T-helper 1 cell treated with Interleukin-12 subunit alpha and Interleukin-12 subunit beta and Interleukin-4 antibody, amounts not matched to agents 30 μg/mL and 1 μg/mL, for 36 hours (primary cell): ENCODE results near the gene PFN1.

Experiments
- H3K27ac Mint-ChIP-seq: one replicate; pipeline ENCODE4 v1.8.0; 2021; ENCODE audit warnings: mild to moderate bottlenecking, mixed read lengths
- H3K27me3 Mint-ChIP-seq: one replicate; pipeline ENCODE4 v1.8.0; 2021; ENCODE audit warnings: low read depth, mixed read lengths
- H3K36me3 Mint-ChIP-seq: one replicate; pipeline ENCODE4 v1.8.0; 2021; ENCODE audit warnings: low read depth, mixed read lengths
- H3K4me1 Mint-ChIP-seq: one replicate; pipeline ENCODE4 v1.8.0; 2021; ENCODE audit warnings: low read depth, mixed read lengths
- H3K4me3 Mint-ChIP-seq: one replicate; pipeline ENCODE4 v1.8.0; 2021; ENCODE audit warnings: mild to moderate bottlenecking, moderate library complexity, mixed read lengths
- H3K9me3 Mint-ChIP-seq: one replicate; pipeline ENCODE4 v1.8.0; 2021; ENCODE audit warnings: mixed read lengths

PFN1 gene

DNA sequence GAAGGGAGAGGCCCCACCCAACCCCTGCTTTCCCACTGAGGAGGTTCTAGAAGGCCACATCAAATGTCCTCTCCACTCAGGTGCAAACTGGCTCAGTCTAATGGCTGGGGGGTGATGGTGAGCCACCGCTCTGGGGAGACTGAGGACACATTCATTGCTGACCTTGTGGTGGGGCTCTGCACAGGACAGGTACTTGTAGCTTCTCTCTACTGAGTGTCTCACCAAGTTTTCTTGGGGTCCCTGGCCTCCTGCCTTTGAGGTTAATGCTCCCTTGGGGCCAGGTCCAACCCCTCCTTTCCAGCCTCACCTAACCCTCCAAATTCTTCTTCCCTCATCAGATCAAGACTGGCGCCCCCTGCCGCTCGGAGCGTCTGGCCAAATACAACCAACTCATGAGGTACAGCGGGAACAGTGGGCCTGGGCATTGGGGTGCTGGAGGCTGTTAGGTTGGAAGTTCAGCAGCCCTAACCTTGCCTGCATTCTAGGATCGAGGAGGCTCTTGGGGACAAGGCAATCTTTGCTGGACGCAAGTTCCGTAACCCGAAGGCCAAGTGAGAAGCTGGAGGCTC is 8.2 kb upstream of the PFN1 start:
- H3K4me3 Mint-ChIP-seq = no peak overlapping the region
- H3K27me3 Mint-ChIP-seq = no peaks in the 10 kb centered on the region
- peaks cover 7% of the 10 kb centered on the region for H3K4me1 Mint-ChIP-seq
- no peak overlapping the region for H3K27ac Mint-ChIP-seq
- H3K9me3 Mint-ChIP-seq = no peaks in the 10 kb centered on the region
- H3K36me3 Mint-ChIP-seq = peaks cover 11% of the 10 kb centered on the region

DNA sequence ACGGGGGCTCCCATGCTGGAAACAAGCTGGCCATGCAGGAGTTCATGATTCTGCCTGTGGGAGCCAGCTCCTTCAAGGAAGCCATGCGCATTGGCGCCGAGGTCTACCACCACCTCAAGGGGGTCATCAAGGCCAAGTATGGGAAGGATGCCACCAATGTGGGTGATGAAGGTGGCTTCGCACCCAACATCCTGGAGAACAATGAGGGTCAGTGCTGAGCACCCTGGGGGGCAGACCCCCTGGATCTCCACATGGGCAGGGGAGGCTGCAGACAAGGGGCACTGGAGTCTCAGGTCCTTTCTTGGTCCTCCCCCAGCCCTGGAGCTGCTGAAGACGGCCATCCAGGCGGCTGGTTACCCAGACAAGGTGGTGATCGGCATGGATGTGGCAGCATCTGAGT is 6.8 kb upstream of the PFN1 start:
- H3K27ac Mint-ChIP-seq = no peak overlapping the region
- H3K9me3 Mint-ChIP-seq = no peaks in the 10 kb centered on the region
- no peaks in the 10 kb centered on the region for H3K27me3 Mint-ChIP-seq
- H3K4me3 Mint-ChIP-seq = no peak overlapping the region
- H3K36me3 Mint-ChIP-seq = peaks cover 6% of the 10 kb centered on the region
- peaks cover 15% of the 10 kb centered on the region for H3K4me1 Mint-ChIP-seq

DNA sequence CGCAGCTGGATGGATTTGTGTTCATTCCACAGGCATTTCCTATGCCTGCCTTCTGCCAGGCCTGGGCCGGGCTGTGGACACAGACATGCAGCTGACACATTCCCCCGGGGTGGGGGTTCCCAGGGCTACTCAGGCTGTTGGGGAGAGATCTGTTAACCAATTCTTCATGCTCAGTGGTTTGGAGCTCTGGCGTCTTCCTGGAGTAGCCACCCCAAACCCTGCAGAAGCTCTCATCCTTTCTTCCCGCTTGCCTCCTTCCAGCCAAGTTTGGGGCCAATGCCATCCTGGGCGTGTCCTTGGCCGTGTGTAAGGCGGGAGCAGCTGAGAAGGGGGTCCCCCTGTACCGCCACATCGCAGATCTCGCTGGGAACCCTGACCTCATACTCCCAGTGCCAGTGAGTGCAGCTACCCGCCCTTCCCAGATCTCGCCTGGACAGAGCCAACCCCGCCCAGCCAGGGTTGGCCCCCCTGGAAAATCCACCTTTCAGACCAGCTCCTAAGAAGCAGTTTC is 5.2 kb upstream of the PFN1 start:
- no peak overlapping the region for H3K4me3 Mint-ChIP-seq
- no peaks in the 10 kb centered on the region for H3K9me3 Mint-ChIP-seq
- no peak overlapping the region for H3K27ac Mint-ChIP-seq
- H3K36me3 Mint-ChIP-seq = peaks cover 4% of the 10 kb centered on the region
- peaks cover 13% of the 10 kb centered on the region for H3K4me1 Mint-ChIP-seq
- no peaks in the 10 kb centered on the region for H3K27me3 Mint-ChIP-seq

DNA sequence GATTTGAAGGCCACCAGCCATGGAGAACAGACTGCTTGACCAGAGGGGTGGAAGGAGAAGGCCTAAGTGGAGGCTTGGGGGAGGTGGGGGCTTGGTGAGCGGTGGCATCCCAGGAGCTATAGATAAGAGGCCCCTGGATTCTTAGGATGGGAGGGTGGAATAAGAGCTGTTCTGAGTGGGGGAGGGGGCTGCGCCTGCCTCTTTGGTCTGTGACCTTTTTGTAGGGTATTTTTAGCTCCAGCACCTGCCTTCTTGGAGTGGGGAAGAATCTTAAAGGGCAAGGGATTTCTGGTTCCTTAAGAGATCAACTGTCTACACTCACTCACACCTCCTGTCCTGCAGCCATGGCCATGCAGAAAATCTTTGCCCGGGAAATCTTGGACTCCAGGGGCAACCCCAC is 3.2 kb upstream of the PFN1 start:
- Mint-ChIP-seq H3K4me3 (peak overlapping the region; percentile 86), H3K27me3 (no peaks in the 10 kb centered on the region), H3K36me3 (peaks cover 13% of the 10 kb centered on the region), H3K27ac (peak overlapping the region; percentile 35), H3K9me3 (no peaks in the 10 kb centered on the region), H3K4me1 (peaks cover 9% of the 10 kb centered on the region)

DNA sequence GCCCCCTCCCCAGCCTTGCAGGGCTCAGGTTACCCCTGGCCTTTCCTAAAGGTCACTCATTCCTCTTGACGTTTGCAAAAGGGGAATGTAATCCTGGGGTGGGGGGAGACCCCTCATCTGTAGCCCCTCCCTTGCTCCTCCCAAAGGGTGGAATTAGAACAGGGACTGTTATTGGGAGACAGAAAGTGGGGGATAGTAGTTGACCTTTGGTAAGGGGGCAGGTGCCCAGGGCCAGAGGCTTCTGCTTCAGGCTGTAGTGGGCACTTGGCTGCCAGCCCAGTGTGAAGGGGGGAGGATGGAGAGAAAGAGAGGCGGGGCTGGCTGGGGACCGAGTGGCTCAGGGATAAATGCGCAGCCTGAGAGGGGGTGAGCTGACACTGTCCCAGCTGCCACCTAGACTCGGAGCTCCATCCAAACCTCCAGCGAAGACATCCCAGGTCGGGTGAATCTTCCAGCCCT is 2.4 kb upstream of the PFN1 start, which contains the start of gene ENO3:
ENO3 (plus strand) TSS at position 374 of the 459 bp plus-strand sequence. CDS start 711 bp downstream, outside the sequence.
- Mint-ChIP-seq H3K4me3 (peak within 1 kb of the TSS; percentile 86), H3K36me3 (peaks cover 20% of the 10 kb centered on the region), H3K9me3 (no peaks in the 10 kb centered on the region), H3K4me1 (peaks cover 9% of the 10 kb centered on the region), H3K27me3 (no peaks in the 10 kb centered on the region), H3K27ac (peak within 1 kb of the TSS; percentile 85)

DNA sequence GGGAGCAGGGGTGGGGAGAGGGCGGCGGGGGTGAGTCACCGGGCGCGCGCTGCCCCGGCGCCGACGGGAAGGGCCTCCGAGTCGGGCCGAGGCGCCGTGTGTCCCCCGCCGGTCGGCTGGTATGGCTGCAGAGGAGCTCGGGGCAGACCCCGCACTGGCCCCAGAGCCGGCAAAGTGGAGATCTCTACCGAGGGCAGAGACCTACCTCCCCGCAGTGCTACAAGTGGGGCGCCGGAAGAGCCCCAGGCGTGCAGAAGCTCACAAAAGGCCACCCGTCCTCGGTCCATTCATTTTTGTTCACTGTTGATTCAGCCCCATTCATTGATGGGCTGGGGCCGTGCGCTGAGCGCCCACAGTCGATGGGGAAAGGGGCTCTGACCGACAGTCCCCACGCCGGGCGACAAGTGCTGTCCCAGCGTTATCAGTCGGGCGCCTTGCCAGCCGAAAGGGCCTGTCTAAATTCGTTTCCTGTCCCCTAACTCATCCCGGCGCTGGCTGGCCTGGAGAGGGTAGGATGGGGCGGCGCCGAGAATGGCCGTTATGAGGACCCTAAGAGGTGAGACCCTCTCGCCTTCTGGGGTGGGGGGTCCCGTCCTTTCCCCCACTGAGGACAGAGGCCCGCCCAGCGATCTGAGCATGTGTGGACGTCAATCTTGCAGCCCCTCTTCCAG is 1.9 kb upstream of the PFN1 start:
- Mint-ChIP-seq H3K27me3 (no peaks in the 10 kb centered on the region), H3K27ac (peak overlapping the region; percentile 85), H3K36me3 (peaks cover 26% of the 10 kb centered on the region), H3K4me3 (peak overlapping the region; percentile 86), H3K4me1 (peaks cover 15% of the 10 kb centered on the region), H3K9me3 (no peaks in the 10 kb centered on the region)

DNA sequence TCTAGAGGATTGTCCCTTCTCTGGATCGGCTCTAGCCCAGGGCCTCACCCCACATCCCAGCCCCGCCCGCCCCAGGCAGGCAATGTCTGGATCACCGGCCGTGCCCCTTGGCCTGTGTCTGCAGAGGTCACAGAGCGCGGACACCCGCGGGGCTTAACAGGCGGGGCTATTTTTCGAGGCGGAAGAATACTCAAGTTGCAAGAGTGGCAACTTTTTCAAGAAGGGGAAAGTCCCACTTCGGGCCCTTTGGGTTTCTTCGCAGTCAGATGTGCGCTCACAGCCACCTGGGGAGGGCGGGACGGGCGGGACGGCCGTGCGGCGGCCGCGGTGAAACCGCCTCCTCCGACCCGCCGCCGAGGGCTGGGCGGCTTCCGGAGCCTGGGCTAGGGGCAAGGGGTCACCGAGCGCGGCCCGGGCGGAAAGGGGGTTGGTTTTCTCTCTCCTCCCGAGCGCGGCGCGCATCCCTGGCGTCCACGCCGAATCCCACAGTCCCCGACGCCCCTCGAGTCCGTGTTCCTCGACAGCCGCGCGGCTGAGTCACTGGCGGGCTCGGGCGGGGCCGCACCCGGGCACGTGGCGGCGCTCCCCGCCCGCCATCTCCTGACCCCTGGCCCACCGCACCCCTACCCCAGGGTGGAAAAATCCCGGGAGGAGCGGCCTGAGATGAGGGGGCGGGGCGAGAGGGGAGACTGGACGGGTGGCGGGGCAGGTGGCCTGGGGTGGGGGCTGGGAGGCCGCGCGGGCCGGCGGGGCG is 1.2 kb upstream of the PFN1 start:
- Mint-ChIP-seq H3K27me3 (no peaks in the 10 kb centered on the region), H3K9me3 (no peaks in the 10 kb centered on the region), H3K27ac (peak overlapping the region; percentile 83), H3K36me3 (peaks cover 33% of the 10 kb centered on the region), H3K4me3 (peak overlapping the region; percentile 79), H3K4me1 (peaks cover 22% of the 10 kb centered on the region)

DNA sequence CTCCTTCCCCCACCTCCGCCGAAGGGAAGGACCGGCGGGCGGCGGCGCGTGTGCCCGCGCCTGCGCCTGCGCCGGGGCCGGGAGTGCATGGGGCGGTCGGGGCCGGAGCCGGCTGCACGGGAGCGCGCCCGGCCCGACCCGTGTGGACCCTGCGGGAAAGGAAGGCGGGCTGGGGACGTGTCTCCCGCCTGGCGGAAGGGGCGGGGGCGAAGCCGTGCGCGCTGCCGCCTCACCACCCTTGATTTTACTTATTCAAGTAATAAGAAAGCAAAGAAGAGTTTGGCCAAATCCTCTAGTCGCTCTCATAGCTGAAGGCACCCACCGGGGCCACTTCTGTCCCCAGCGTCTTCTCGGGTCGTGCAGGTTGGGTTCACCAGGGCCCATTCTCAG is 596 bp upstream of the PFN1 start:
- H3K4me1 Mint-ChIP-seq = peaks cover 27% of the 10 kb centered on the region
- no peaks in the 10 kb centered on the region for H3K27me3 Mint-ChIP-seq
- H3K36me3 Mint-ChIP-seq = peaks cover 37% of the 10 kb centered on the region
- peak overlapping the region; percentile 99 for H3K4me3 Mint-ChIP-seq
- peak overlapping the region; percentile 99 for H3K27ac Mint-ChIP-seq
- H3K9me3 Mint-ChIP-seq = no peaks in the 10 kb centered on the region

DNA sequence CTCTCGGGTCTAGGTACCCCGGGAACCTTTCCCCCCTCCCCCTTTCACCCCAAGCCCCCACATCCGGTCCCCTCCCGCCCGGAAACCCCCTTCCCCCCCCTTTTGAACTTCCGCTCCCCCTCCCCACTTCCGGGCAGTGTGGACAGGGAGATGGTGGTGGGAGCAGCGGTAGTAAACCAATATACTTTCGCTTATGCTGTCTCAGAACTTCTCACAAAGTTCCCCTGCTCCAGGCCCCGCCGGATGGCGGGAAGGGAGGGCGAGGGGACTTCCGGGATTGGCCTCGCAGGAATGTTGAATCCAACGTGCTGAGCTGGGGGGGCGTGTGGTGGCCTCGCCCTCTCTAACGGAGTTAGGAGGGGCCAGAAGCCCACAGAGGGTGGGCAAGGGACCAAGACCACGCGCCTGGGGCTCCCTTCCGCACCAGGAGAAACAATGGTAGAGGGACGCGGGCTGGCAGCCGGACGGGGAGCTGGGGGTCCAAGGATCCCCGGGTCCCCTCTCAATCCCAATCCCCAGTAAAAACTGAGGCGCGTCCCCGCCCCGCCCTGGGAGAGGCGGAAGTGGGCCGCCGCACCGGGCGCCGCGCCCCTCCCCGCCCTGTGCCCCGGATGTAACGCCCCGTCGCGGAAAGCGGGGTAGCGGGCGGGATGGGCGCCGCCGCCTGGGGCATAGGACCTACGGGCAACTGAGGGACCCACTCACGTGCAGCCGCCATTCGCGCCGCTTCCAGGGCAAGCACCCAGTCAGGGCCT is 742 bp downstream of the PFN1 start:
- H3K27me3 Mint-ChIP-seq = no peaks in the 10 kb centered on the region
- H3K27ac Mint-ChIP-seq = peak overlapping the region; percentile 85
- peaks cover 46% of the 10 kb centered on the region for H3K36me3 Mint-ChIP-seq
- peaks cover 34% of the 10 kb centered on the region for H3K4me1 Mint-ChIP-seq
- H3K4me3 Mint-ChIP-seq = peak overlapping the region; percentile 90
- H3K9me3 Mint-ChIP-seq = no peaks in the 10 kb centered on the region

DNA sequence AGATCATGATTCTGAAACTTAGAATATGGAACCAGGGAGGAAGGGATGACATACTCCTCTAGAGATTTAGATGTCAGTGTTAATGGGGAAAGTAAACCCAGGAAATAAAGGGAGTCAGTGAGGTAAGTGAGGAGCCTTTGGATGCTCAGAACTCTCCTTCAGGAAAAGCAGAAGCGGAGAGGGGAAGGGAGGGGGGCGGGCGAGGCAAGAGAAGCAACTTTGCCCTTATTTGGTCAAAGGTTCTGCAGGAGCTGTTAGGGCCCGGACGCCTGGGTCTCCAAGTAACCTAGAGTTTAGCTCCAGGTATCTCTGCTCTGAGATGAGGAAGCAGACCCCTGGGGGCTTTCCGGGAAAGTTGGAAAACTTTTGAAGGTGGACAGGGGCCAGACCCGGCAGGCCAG is 1.3 kb downstream of the PFN1 start:
- no peaks in the 10 kb centered on the region for H3K9me3 Mint-ChIP-seq
- peaks cover 40% of the 10 kb centered on the region for H3K4me1 Mint-ChIP-seq
- H3K4me3 Mint-ChIP-seq = peak overlapping the region; percentile 90
- H3K27me3 Mint-ChIP-seq = no peaks in the 10 kb centered on the region
- H3K36me3 Mint-ChIP-seq = peaks cover 52% of the 10 kb centered on the region
- peak overlapping the region; percentile 85 for H3K27ac Mint-ChIP-seq

DNA sequence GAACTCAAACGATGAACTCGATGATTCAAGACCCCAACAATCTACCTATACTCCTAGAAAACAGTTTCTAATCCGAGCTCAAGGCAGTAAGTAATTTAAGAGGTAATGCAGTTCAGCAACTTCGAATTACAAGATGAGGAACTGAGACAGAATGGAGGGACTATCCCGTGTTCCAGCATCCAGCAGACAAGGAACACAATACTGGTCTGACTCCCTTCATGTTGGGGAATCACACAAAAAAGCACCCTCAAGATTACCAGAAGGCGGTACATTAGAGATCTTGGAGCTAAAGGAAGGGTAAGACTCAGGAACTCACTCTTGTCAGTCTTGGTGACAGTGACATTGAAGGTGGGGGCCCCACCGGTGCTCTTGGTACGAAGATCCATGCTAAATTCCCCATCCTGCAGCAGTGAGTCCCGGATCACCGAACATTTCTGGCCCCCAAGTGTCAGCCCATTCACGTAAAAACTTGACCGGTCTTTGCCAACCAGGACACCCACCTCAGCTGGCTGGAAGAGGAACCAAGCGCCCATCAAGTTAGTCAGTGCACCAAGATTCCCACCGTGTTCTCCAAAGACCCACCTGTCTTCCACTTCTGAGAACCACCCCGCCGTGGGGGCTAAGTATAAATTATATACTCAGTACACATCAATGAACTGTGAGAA is 1.9 kb downstream of the PFN1 start:
- peaks cover 45% of the 10 kb centered on the region for H3K4me1 Mint-ChIP-seq
- H3K27me3 Mint-ChIP-seq = no peaks in the 10 kb centered on the region
- H3K27ac Mint-ChIP-seq = peak overlapping the region; percentile 85
- peaks cover 57% of the 10 kb centered on the region for H3K36me3 Mint-ChIP-seq
- H3K9me3 Mint-ChIP-seq = no peaks in the 10 kb centered on the region
- H3K4me3 Mint-ChIP-seq = peak overlapping the region; percentile 90

DNA sequence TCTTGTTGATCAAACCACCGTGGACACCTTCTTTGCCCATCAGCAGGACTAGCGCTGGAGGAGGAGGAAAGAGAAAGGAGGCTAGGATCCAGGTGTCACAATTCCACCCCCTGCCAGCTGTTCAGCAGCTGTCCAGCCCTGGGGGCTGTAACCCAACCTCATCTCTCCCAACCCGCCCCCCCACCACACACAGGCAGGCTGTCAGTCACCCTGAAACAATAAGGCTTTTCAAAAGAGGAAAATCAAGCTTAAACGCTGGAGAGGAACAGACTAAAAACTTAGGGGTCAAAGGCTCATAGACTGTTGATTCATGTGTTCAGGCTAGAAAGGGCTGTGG is 2.4 kb downstream of the PFN1 start:
- H3K27me3 Mint-ChIP-seq = no peaks in the 10 kb centered on the region
- H3K27ac Mint-ChIP-seq = peak overlapping the region; percentile 95
- peaks cover 47% of the 10 kb centered on the region for H3K4me1 Mint-ChIP-seq
- H3K36me3 Mint-ChIP-seq = peaks cover 63% of the 10 kb centered on the region
- peak overlapping the region; percentile 90 for H3K4me3 Mint-ChIP-seq
- no peaks in the 10 kb centered on the region for H3K9me3 Mint-ChIP-seq

DNA sequence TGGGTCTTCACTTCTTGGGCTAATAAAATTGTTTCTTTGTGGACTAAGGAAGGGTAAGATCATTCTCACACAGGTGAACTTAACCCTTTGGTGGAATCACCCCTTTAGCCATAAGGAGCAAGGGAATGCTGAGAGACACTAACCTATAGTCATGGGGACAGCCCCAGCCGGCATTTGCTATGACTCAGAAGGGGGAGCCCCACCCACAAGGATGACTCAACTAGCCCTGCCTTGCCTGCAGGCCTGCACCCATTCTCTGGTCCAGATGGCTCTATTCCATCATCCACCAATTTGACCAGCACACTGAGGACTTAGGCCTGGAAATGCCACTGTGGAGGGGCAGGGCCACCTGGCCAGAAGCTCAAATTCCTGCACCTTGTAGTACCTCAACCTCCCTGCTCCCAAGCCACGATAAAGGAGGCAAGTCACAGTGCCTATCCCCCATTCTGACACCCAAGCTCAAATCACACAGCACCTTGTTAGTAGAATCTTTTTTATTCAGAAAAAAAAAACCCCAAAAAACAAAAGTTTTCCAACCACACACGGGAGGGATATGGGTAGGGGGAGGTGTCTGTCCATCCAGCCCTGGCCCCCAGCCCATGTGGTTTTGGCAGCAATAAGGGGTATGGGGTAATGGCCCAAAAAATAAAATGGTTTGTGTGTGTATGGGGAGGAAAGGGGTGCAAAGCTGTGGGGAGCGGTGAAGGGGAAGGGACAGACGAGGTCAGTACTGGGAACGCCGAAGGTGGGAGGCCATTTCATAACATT is 3.0 kb downstream of the PFN1 start:
- no peaks in the 10 kb centered on the region for H3K27me3 Mint-ChIP-seq
- H3K36me3 Mint-ChIP-seq = peaks cover 63% of the 10 kb centered on the region
- H3K27ac Mint-ChIP-seq = peak overlapping the region; percentile 95
- H3K4me3 Mint-ChIP-seq = peak overlapping the region; percentile 90
- H3K9me3 Mint-ChIP-seq = no peaks in the 10 kb centered on the region
- peaks cover 42% of the 10 kb centered on the region for H3K4me1 Mint-ChIP-seq
